Natural killer cell (primary cell): ENCODE measurements around the gene DPYSL3. TPM values are rescaled to one million over a fixed set of nuclear protein-coding genes. Genes with fewer than 3 reads are reported as not detected.
"Not testable (repeated sequence)": the region's sequence is repeated elsewhere in the genome, so short reads cannot be mapped to it uniquely, and the experiment has no call there.

Experiments
- ATAC-seq, 3 donors: fragments of 150-1000 bp in 2 of 3; fragments of 200-7000 bp in 1 of 3; cut with Tn5 transposase; 1 replicate in 1 of 3; 2 replicates in 2 of 3; pipeline ENCODE4 v1.10.0; 2021; ENCODE audit warnings: mild to moderate bottlenecking in 2 of 3, moderate library complexity in 2 of 3
- DNase-seq, 2 donors: peaks; one replicate each; pipeline versions ENCODE4 v3.0.0 to v3.0.0-alpha.2; 2013 to 2021; ENCODE audit warnings: mixed read lengths in 1 of 2
- H3K27ac ChIP-seq: one replicate; pipeline ENCODE4 v1.5.1; 2013; ENCODE audit warnings: mild to moderate bottlenecking, low read length
- H3K27me3 ChIP-seq: one replicate; pipeline ENCODE4 v1.6.1; 2013; ENCODE audit warnings: low read length; ENCODE audit not compliant: control insufficient read depth, insufficient read depth
- H3K36me3 ChIP-seq: one replicate; pipeline ENCODE4 v1.6.1; 2013; ENCODE audit warnings: low read length; ENCODE audit not compliant: control insufficient read depth, insufficient read depth
- H3K4me1 ChIP-seq: one replicate; pipeline ENCODE4 v1.6.1; 2013; ENCODE audit warnings: low read length; ENCODE audit not compliant: control insufficient read depth, insufficient read depth
- H3K4me3 ChIP-seq: one replicate; pipeline ENCODE4 v1.5.1; 2013; ENCODE audit warnings: low read length
- H3K9me3 ChIP-seq: one replicate; pipeline ENCODE4 v1.6.1; 2013; ENCODE audit warnings: low read length; ENCODE audit not compliant: control insufficient read depth, insufficient read depth
- H3K27ac Mint-ChIP-seq, 2 donors: one replicate each; pipeline ENCODE4 v1.8.0; 2022; ENCODE audit warnings: mild to moderate bottlenecking in 2 of 2, mixed read lengths in 2 of 2, moderate library complexity in 1 of 2
- H3K27me3 Mint-ChIP-seq, 2 donors: one replicate each; pipeline ENCODE4 v1.8.0; 2022; ENCODE audit warnings: low read depth in 2 of 2, mixed read lengths in 2 of 2
- H3K36me3 Mint-ChIP-seq: one replicate; pipeline ENCODE4 v1.8.0; 2022; ENCODE audit warnings: mixed read lengths
- H3K4me1 Mint-ChIP-seq, 2 donors: one replicate each; pipeline ENCODE4 v1.8.0; 2022; ENCODE audit warnings: mixed read lengths in 2 of 2
- H3K4me3 Mint-ChIP-seq: one replicate; pipeline ENCODE4 v1.8.0; 2022; ENCODE audit warnings: mild to moderate bottlenecking, moderate library complexity, mixed read lengths
- H3K9me3 Mint-ChIP-seq, 2 donors: one replicate each; pipeline ENCODE4 v1.8.0; 2022; ENCODE audit warnings: mixed read lengths in 2 of 2
- WGBS: methylation state at CpG from one replicate; pipeline ENCODE4 v1.1.7; 2013; ENCODE audit warnings: missing lambda C conversion rate; ENCODE audit not compliant: insufficient coverage; 5-methylcytosine and 5-hydroxymethylcytosine counted together
- intact Hi-C: fragments of 100-400 bp; cut with micrococcal nuclease; formaldehyde crosslinking; loops from one replicate; pipeline ENCODE4 v1.14.2; 2022
- total RNA-seq, 4 donors: library from RNA; stranded (reverse); fragments of 120-200 nt in 1 of 4; gene quantifications; one replicate each; pipeline versions ENCODE4 v1.2.3 to v1.2.4, GENCODE V29; 2013 to 2022
- TF ChIP-seq, protein P1 (sequence below): fragments of 200-600 bp; IDR thresholded peaks from one replicate; pipeline ENCODE4 v1.8.0; 2022; ENCODE audit warnings: antibody characterized with exemption

Gene DPYSL3
- total RNA-seq, 3 donors from 2014 or later (not counting 1 experiment from before 2014, with no cell fraction given), result not detected

DNA sequence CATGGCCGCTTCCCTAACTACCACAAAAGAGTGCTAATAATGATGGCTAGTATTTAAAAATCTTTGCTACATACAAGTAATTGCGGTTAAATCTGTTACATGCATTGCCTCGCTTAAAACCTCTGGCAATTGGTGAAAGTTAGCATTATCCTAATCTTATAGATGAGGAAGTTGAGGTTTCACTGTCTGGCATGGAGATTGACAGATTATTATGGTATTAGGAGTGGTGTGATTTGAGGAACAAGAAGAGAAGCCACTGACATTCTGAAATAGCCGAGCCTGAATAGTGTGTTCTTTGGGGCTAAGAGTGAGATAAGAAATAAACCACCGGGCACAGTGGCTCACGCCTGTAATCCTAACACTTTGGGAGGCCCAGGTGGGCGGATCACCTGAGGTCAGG is 45.3 kb upstream of the DPYSL3 start:
- no peaks in the 10 kb centered on the region for H3K4me1 ChIP-seq
- no peaks in the 10 kb centered on the region for H3K9me3 ChIP-seq
- no peaks in the 10 kb centered on the region for H3K27me3 ChIP-seq
- no peaks in the 10 kb centered on the region for H3K36me3 ChIP-seq
- WGBS, result 55% methylated on average over 6 of the region's 7 CpGs
- no peak overlapping the region for H3K4me3 ChIP-seq
- no peaks in the 10 kb centered on the region for H3K36me3 Mint-ChIP-seq
- TF ChIP-seq, protein P1, sequence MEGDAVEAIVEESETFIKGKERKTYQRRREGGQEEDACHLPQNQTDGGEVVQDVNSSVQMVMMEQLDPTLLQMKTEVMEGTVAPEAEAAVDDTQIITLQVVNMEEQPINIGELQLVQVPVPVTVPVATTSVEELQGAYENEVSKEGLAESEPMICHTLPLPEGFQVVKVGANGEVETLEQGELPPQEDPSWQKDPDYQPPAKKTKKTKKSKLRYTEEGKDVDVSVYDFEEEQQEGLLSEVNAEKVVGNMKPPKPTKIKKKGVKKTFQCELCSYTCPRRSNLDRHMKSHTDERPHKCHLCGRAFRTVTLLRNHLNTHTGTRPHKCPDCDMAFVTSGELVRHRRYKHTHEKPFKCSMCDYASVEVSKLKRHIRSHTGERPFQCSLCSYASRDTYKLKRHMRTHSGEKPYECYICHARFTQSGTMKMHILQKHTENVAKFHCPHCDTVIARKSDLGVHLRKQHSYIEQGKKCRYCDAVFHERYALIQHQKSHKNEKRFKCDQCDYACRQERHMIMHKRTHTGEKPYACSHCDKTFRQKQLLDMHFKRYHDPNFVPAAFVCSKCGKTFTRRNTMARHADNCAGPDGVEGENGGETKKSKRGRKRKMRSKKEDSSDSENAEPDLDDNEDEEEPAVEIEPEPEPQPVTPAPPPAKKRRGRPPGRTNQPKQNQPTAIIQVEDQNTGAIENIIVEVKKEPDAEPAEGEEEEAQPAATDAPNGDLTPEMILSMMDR, result no peak
- no peak for ATAC-seq
- H3K27me3 Mint-ChIP-seq, result peaks cover 0 to 17% of the 10 kb centered on the region in 2 donors
- H3K27ac ChIP-seq, result no peak overlapping the region
- DNase-seq, result no peak
- no peaks in the 10 kb centered on the region for H3K9me3 Mint-ChIP-seq
- no peak overlapping the region for H3K4me3 Mint-ChIP-seq
- intact Hi-C loops, result no loop called here
- no peaks in the 10 kb centered on the region for H3K4me1 Mint-ChIP-seq
- H3K27ac Mint-ChIP-seq, result no peak overlapping the region

DNA sequence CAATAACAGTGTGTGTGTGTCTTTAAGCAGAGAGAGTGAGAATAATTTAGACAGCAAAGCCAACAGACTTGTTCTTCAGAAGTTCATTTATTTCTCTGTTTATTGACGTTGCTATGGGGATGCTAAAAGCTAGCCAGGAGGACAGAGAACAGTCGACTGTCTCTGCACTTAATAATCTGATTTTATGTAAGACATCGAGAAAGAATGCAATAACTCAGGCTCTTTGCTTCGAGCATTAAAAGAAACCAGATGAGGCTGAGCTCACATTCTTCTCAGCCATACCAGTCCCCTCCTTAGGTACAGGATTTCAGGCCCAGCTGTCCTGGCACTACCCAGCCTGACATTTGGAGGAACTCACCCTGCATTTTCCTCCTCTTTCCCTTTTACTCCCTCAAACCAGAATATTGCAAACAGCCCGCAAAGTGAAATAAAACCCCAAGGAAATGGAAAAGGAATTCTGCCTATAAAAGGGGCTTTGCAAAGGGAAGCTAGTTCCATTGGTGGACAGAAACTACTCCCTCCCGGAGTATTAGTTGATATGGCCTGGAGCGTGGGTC is 44.5 kb upstream of the DPYSL3 start:
- no peaks in the 10 kb centered on the region for H3K27me3 ChIP-seq
- Mint-ChIP-seq H3K27ac (no peak overlapping the region), H3K36me3 (no peaks in the 10 kb centered on the region), H3K9me3 (peaks cover 0 to 3% of the 10 kb centered on the region in 2 donors), H3K27me3 (peaks cover 2 to 21% of the 10 kb centered on the region in 2 donors), H3K4me3 (no peak overlapping the region), H3K4me1 (no peaks in the 10 kb centered on the region)
- no peak for DNase-seq
- no peaks in the 10 kb centered on the region for H3K9me3 ChIP-seq
- no peak for ATAC-seq
- H3K4me3 ChIP-seq, result no peak overlapping the region
- H3K27ac ChIP-seq, result no peak overlapping the region
- TF ChIP-seq, protein P1, result no peak
- WGBS, result 90% methylated on average over 7 of the region's 7 CpGs
- H3K4me1 ChIP-seq, result no peaks in the 10 kb centered on the region
- H3K36me3 ChIP-seq, result no peaks in the 10 kb centered on the region
- intact Hi-C loops, result no loop called here

DNA sequence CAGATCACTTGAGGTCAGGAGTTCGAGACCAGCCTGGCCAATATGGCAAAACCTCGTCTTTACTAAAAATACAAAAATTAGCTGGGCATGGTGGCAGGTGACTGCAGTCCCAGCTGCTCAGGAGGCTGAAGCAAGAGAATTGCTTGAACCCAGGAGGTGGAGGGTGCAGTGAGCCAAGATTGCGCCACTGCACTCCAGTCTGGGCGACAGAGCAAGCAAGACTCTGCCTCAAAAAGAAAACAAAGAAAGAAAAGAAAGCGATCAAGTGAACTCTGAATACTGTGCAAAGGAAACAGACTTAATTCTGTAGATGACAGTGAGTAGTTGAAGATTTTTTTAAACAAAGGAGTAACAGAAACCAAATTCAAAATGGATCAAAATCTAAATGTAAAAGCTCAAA is 43.9 kb upstream of the DPYSL3 start:
- DNase-seq, H3K27ac ChIP-seq, H3K36me3 ChIP-seq, H3K36me3 Mint-ChIP-seq, H3K4me3 ChIP-seq, H3K9me3 ChIP-seq, H3K27ac Mint-ChIP-seq, H3K9me3 Mint-ChIP-seq, H3K4me1 ChIP-seq, intact Hi-C loops, H3K4me1 Mint-ChIP-seq, ATAC-seq, H3K4me3 Mint-ChIP-seq, H3K27me3 ChIP-seq: not testable (repeated sequence)
- H3K27me3 Mint-ChIP-seq, result peaks cover 2 to 21% of the 10 kb centered on the region in 2 donors
- WGBS, result 93% methylated on average over 5 of the region's 5 CpGs

DNA sequence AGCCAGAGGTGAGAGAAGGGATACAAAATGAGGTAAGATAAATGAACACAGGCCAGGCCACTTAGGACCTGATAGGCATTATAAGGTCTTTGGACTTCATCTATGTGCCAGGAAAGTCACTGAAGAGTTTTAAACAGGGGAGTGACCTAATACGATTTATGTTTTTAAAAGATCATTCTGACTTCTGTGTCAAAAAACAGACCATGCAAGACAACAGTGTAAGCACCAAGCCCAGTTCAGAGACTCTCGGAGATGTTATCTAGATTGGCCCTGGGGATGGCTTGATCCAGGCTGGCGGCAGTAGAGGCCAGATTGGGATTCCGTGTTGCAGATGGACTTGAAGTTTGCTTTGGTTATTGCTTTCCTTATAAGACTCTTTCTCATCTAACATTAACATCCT is 43.0 kb upstream of the DPYSL3 start:
- Histone ChIP-seq H3K4me1 (no peaks in the 10 kb centered on the region), H3K27me3 (peaks cover 2% of the 10 kb centered on the region), H3K9me3 (no peaks in the 10 kb centered on the region), H3K36me3 (no peaks in the 10 kb centered on the region), H3K27ac (no peak overlapping the region), H3K4me3 (no peak overlapping the region)
- TF ChIP-seq, protein P1, result no peak
- no peak overlapping the region for H3K4me3 Mint-ChIP-seq
- H3K9me3 Mint-ChIP-seq, result peaks cover 0 to 3% of the 10 kb centered on the region in 2 donors
- intact Hi-C loops, result no loop called here
- DNase-seq (no peak), ATAC-seq (no peak)
- 94% methylated on average over 4 of the region's 4 CpGs for WGBS
- peaks cover 5 to 20% of the 10 kb centered on the region in 2 donors for H3K27me3 Mint-ChIP-seq
- H3K36me3 Mint-ChIP-seq, result no peaks in the 10 kb centered on the region
- no peak overlapping the region for H3K27ac Mint-ChIP-seq
- no peaks in the 10 kb centered on the region for H3K4me1 Mint-ChIP-seq
